Pancreas (tissue), 10 donors: ENCODE measurements around the gene FAM174C. TPM values are rescaled to one million over a fixed set of nuclear protein-coding genes. Genes with fewer than 3 reads are reported as not detected.
"Not testable (repeated sequence)": the region's sequence is repeated elsewhere in the genome, so short reads cannot be mapped to it uniquely, and the experiment has no call there.

Source experiments
- ATAC-seq, 4 donors: fragments of 200-7000 bp; cut with Tn5 transposase; one replicate each; pipeline versions ENCODE4 v1.8.0 to v1.9.1; 2020; ENCODE audit warnings: mild to moderate bottlenecking in 4 of 4, moderate library complexity in 4 of 4
- DNase-seq, 6 donors: peaks; one replicate each; pipeline ENCODE4 v3.0.0-alpha.2; 2020
- FAIRE-seq: peaks from 2 replicates; lab custom pipeline; 2012; peaks lifted over from hg19 to GRCh38; lab: Jason Lieb, UNC
- H3K27ac ChIP-seq, 4 donors: fragments of 200-600 bp; sonication (generic); 1 replicate in 3 of 4; 2 replicates in 1 of 4; pipeline versions ENCODE4 v1.5.0 to v1.8.0; 2020
- H3K27me3 ChIP-seq, 4 donors: fragments of 200-600 bp; one replicate each; pipeline ENCODE4 v1.8.0; 2021
- H3K36me3 ChIP-seq, 3 donors: fragments of 200-600 bp; sonication (generic) in 1 of 3; one replicate each; pipeline versions ENCODE4 v1.5.0 to v1.8.0; 2020 to 2021
- H3K4me1 ChIP-seq, 3 donors: fragments of 200-600 bp; one replicate each; pipeline ENCODE4 v1.8.0; 2021
- H3K4me3 ChIP-seq, 4 donors: fragments of 200-600 bp; sonication (generic) in 2 of 4; one replicate each; pipeline versions ENCODE4 v1.5.0 to v1.8.0; 2020 to 2021
- H3K9me3 ChIP-seq, 4 donors: fragments of 200-600 bp; one replicate each; pipeline ENCODE4 v1.8.0; 2021
- CTCF ChIP-seq, 4 donors: fragments of 200-600 bp; sonication (generic) in 3 of 4; IDR thresholded peaks; one replicate each; pipeline versions ENCODE4 v1.5.0 to v1.8.0; 2021; ENCODE audit warnings: antibody characterized with exemption in 4 of 4
- WGBS, 2 donors: extraction: QIAGEN DNeasy Blood & Tissue Kit; methylation state at CpG; one replicate each; pipeline ENCODE4 v1.1.7; 2013; 5-methylcytosine and 5-hydroxymethylcytosine counted together
- intact Hi-C, 3 donors: fragments of 100-400 bp; cut with DNase I; formaldehyde crosslinking; loops; one replicate each; pipeline versions ENCODE4 v1.11.1 to v1.14.2; 2022
- polyA plus RNA-seq, 2 donors: library from polyadenylated mRNA; stranded (reverse); fragments of 200-250 nt; gene quantifications; one replicate each; pipeline ENCODE4 v1.2.3, GENCODE V29; 2013
- total RNA-seq, 6 donors: library from RNA; stranded (reverse); fragmentation: NEBNext Ultra II Directional in 4 of 6; extraction: Animal tissue kit (Norgen Biotek cat#: 25700) in 4 of 6; gene quantifications; one replicate each; pipeline versions ENCODE4 v1.2.1 to v1.2.4, GENCODE V29; 2021 to 2023
- donor health status: healthy with polysubstance abuse.
- donor health status: DM: no; HTN: no; CAD: no; lungs with moderate emphysema.
- donor health status: DM: no; HTN: no; CAD: no.
- donor health status: control.
- donor health status: control.
- donor health status: Bipolar disorder and iron deficiency.
- donor health status: DM: yes; HTN: yes; CAD: no.
- donor health status: DM: no; HTN: no; CAD: no.
- donor health status: DM: no; HTN: no; CAD: no.
- donor health status: DM: yes; HTN: yes; CAD: no.

The FAM174C gene
- total and polyA plus RNA-seq, 8 donors, result 16.1 to 83.4 (median 25.4) TPM

- Histone ChIP-seq H3K9me3 (no peaks in the 10 kb centered on the region), H3K27ac (no peak overlapping the region), H3K4me1 (peaks cover 0 to 4% (median 2%) of the 10 kb centered on the region in 3 donors), H3K27me3 (peaks cover 0 to 6% (median 0%) of the 10 kb centered on the region in 4 donors), H3K36me3 (no peaks in the 10 kb centered on the region), H3K4me3 (no peak overlapping the region)
- ATAC-seq (no peak), DNase-seq (peak in 1 of 6 donors; percentile 67), FAIRE-seq (no peak)
- TF ChIP-seq CTCF (IDR thresholded peaks at IDR 0.05), result no peak
- 66 to 71% methylated on average over 13 of the region's 13 CpGs for WGBS, 2 donors
- intact Hi-C loops, result no loop called here
These were observed 41.1 kb downstream of the FAM174C start for GRCh38 chr19:1316466-1316865.

- Histone ChIP-seq H3K9me3 (no peaks in the 10 kb centered on the region), H3K4me3 (no peak overlapping the region), H3K27me3 (peaks cover 0 to 6% (median 0%) of the 10 kb centered on the region in 4 donors), H3K27ac (no peak overlapping the region), H3K4me1 (peaks cover 0 to 4% (median 2%) of the 10 kb centered on the region in 3 donors), H3K36me3 (no peaks in the 10 kb centered on the region)
- DNase-seq (no peak), FAIRE-seq (no peak), ATAC-seq (no peak)
- intact Hi-C loops, result no loop called here
- WGBS, 2 donors, result 71 to 78% methylated on average over 17 of the region's 17 CpGs
- TF ChIP-seq CTCF (IDR thresholded peaks at IDR 0.05), result no peak
These were observed 42.1 kb downstream of the FAM174C start for GRCh38 chr19:1317274-1318003.

- Histone ChIP-seq H3K36me3 (no peaks in the 10 kb centered on the region), H3K4me1 (peaks cover 0 to 4% (median 2%) of the 10 kb centered on the region in 3 donors), H3K4me3 (no peak overlapping the region), H3K27me3 (peaks cover 0 to 6% (median 0%) of the 10 kb centered on the region in 4 donors), H3K27ac (no peak overlapping the region), H3K9me3 (no peaks in the 10 kb centered on the region)
- no peak for TF ChIP-seq CTCF (IDR thresholded peaks at IDR 0.05)
- 42 to 43% methylated on average over 44 to 46 of the region's 46 CpGs for WGBS, 2 donors
- no peak for ATAC-seq
- intact Hi-C loops, result no loop called here
- no peak for FAIRE-seq
- no peak for DNase-seq
These were observed 43.5 kb downstream of the FAM174C start for GRCh38 chr19:1318678-1319471.

- DNase-seq, H3K4me3 ChIP-seq, intact Hi-C loops, FAIRE-seq, H3K27ac ChIP-seq, ATAC-seq, H3K36me3 ChIP-seq, H3K9me3 ChIP-seq, H3K4me1 ChIP-seq, H3K27me3 ChIP-seq: not testable (repeated sequence)
- 85 to 86% methylated on average over 3 of the region's 3 CpGs for WGBS, 2 donors
These were observed 44.9 kb downstream of the FAM174C start for GRCh38 chr19:1320282-1320650.

GRCh38 chr19:1321539-1321938 is 46.2 kb downstream of the FAM174C start:
- DNase-seq, result no peak
- Histone ChIP-seq H3K27ac (no peak overlapping the region), H3K9me3 (no peaks in the 10 kb centered on the region), H3K27me3 (peaks cover 0 to 8% (median 0%) of the 10 kb centered on the region in 4 donors), H3K36me3 (no peaks in the 10 kb centered on the region), H3K4me1 (peaks cover 0 to 9% (median 7%) of the 10 kb centered on the region in 3 donors), H3K4me3 (no peak overlapping the region)
- 76 to 84% methylated on average over 9 of the region's 9 CpGs for whole genome bisulfite sequencing, 2 donors
- FAIRE-seq, result no peak
- intact Hi-C loops, result no loop called here
- ATAC-seq, result no peak
- TF ChIP-seq CTCF (IDR thresholded peaks at IDR 0.05), result no peak
